ENCODE data around the gene CDK19. TPM values are rescaled to one million over a fixed set of nuclear protein-coding genes. Genes with fewer than 3 reads are reported as not detected.

Gene CDK19
- total and polyA plus RNA-seq, 2 of the 13 experiments (the other 11 are each of a cell fraction or from before 2014, with no cell fraction given), result 13.4 to 27.0 TPM

- TF ChIP-seq PAXIP1 (CRISPR knock-in tag; conservative IDR thresholded peaks at IDR 0.05) (peak; percentile 79), ZNF589 (CRISPR knock-in tag; conservative IDR thresholded peaks at IDR 0.05) (no peak), ZNF749 (CRISPR knock-in tag; IDR thresholded peaks at IDR 0.05; ENCODE audit: borderline replicate concordance) (no peak), TBX3 (IDR thresholded peaks at IDR 0.05; ENCODE audit: borderline replicate concordance) (no peak), ZNF496 (CRISPR knock-in tag; IDR thresholded peaks at IDR 0.05; ENCODE audit: insufficient replicate concordance) (no peak), FOSL1 (CRISPR knock-in tag; IDR thresholded peaks at IDR 0.05; ENCODE audit: borderline replicate concordance) (no peak), HDAC1 (CRISPR knock-in tag; IDR thresholded peaks at IDR 0.05) (peak; percentile 37; the same call in 1 of the 2 replicates), NFIC (IDR thresholded peaks at IDR 0.05; ENCODE audit: low read length) (peak; percentile 25; the same call in 1 of the 2 replicates), PLRG1 (conservative IDR thresholded peaks at IDR 0.05) (no peak), CEBPB (IDR thresholded peaks at IDR 0.05; ENCODE audit: borderline replicate concordance, low read depth, low read length) (peak; percentile 84; the same call in 1 of the 2 replicates), ZNF883 (CRISPR knock-in tag; IDR thresholded peaks at IDR 0.05; ENCODE audit: not compliant biosample characterization) (no peak), ZNF879 (CRISPR knock-in tag; IDR thresholded peaks at IDR 0.05) (no peak), CHCHD3 (CRISPR knock-in tag; IDR thresholded peaks at IDR 0.05) (no peak), GPN1 (CRISPR knock-in tag; IDR thresholded peaks at IDR 0.05; ENCODE audit: borderline replicate concordance) (no peak), PCBP2 (optimal IDR thresholded peaks at IDR 0.05; ENCODE audit: low read depth, low read length, poor library complexity, severe bottlenecking) (no peak), ZNF530 (CRISPR knock-in tag; IDR thresholded peaks at IDR 0.05; ENCODE audit: low read depth) (no peak), SRSF9 (IDR thresholded peaks at IDR 0.05; ENCODE audit: borderline replicate concordance, insufficient read depth, low read depth, low read length, poor library complexity, severe bottlenecking) (no peak), ZMYM2 (CRISPR knock-in tag; IDR thresholded peaks at IDR 0.05) (0 out of 2 replicates have a peak, but pooled peaks have one; percentile 34), ZNF761 (CRISPR knock-in tag; conservative IDR thresholded peaks at IDR 0.05) (no peak), AKAP8 (CRISPR knock-in tag; IDR thresholded peaks at IDR 0.05) (no peak), KDM2A (CRISPR knock-in tag; IDR thresholded peaks at IDR 0.05; ENCODE audit: borderline replicate concordance, low read depth) (no peak), ZNF703 (CRISPR knock-in tag; IDR thresholded peaks at IDR 0.05; ENCODE audit: borderline replicate concordance) (no peak), ZNF121 (CRISPR knock-in tag; IDR thresholded peaks at IDR 0.05) (no peak), IRF2 (CRISPR knock-in tag; IDR thresholded peaks at IDR 0.05) (peak; percentile 17; the same call in 1 of the 2 replicates), ZNF607 (CRISPR knock-in tag; IDR thresholded peaks at IDR 0.05; ENCODE audit: borderline replicate concordance) (no peak)
- TF ChIP-seq, protein P1, sequence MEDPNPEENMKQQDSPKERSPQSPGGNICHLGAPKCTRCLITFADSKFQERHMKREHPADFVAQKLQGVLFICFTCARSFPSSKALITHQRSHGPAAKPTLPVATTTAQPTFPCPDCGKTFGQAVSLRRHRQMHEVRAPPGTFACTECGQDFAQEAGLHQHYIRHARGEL (CRISPR knock-in tag; IDR thresholded peaks at IDR 0.05), result no peak
- TF ChIP-seq, protein P2, sequence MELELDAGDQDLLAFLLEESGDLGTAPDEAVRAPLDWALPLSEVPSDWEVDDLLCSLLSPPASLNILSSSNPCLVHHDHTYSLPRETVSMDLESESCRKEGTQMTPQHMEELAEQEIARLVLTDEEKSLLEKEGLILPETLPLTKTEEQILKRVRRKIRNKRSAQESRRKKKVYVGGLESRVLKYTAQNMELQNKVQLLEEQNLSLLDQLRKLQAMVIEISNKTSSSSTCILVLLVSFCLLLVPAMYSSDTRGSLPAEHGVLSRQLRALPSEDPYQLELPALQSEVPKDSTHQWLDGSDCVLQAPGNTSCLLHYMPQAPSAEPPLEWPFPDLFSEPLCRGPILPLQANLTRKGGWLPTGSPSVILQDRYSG (CRISPR knock-in tag; IDR thresholded peaks at IDR 0.05), result no peak
These were observed 68.6 kb downstream of the CDK19 start (continued) for GRCh38 chr6:110746680-110747079.

Data from HepG2 (cell line).